Psoas muscle (tissue), 8 donors: ENCODE measurements around the gene TBX3. TPM values are rescaled to one million over a fixed set of nuclear protein-coding genes. Genes with fewer than 3 reads are reported as not detected.

ENCODE experiments used
- ATAC-seq, 4 donors: fragments of 200-7000 bp; cut with Tn5 transposase; one replicate each; pipeline ENCODE4 v1.9.1; 2020; ENCODE audit warnings: moderate library complexity in 3 of 4, mild to moderate bottlenecking in 2 of 4
- DNase-seq, 2 donors: peaks; one replicate each; pipeline ENCODE4 v3.0.0-alpha.2; 2020
- H3K27ac ChIP-seq: fragments of 200-600 bp; one replicate; pipeline ENCODE4 v1.8.0; 2022
- H3K27me3 ChIP-seq, 3 donors: fragments of 200-600 bp in 1 of 3; one replicate each; pipeline versions ENCODE4 v1.6.1 to v1.8.0; 2013 to 2022; ENCODE audit warnings: low read length in 2 of 3, mild to moderate bottlenecking in 2 of 3, moderate library complexity in 1 of 3; ENCODE audit not compliant: insufficient read depth in 3 of 3
- H3K36me3 ChIP-seq, 2 donors: fragments of 200-600 bp in 1 of 2; one replicate each; pipeline versions ENCODE4 v1.6.1 to v1.8.0; 2013 to 2022; ENCODE audit warnings: low read depth in 1 of 2, mild to moderate bottlenecking in 1 of 2, moderate library complexity in 1 of 2; ENCODE audit not compliant: insufficient read depth in 1 of 2
- H3K4me1 ChIP-seq: fragments of 200-600 bp; one replicate; pipeline ENCODE4 v1.8.0; 2022
- H3K4me3 ChIP-seq: fragments of 200-600 bp; one replicate; pipeline ENCODE4 v1.8.0; 2022; ENCODE audit warnings: mild to moderate bottlenecking
- H3K9me3 ChIP-seq: fragments of 200-600 bp; one replicate; pipeline ENCODE4 v1.8.0; 2022
- CTCF ChIP-seq: fragments of 200-600 bp; IDR thresholded peaks from one replicate; pipeline ENCODE4 v1.8.0; 2022; ENCODE audit warnings: antibody characterized with exemption
- WGBS, 3 donors: extraction: QIAGEN DNeasy Blood & Tissue Kit; methylation state at CpG; one replicate each; pipeline versions ENCODE4 v1.1.6 to v1.1.7; 2013; 5-methylcytosine and 5-hydroxymethylcytosine counted together
- intact Hi-C, 2 donors: fragments of 100-400 bp; cut with DNase I; formaldehyde crosslinking; loops; one replicate each; pipeline versions ENCODE4 v1.11.0 to v1.14.2; 2022
- polyA plus RNA-seq, 3 donors: library from polyadenylated mRNA; stranded (reverse); fragments of 200-250 nt; gene quantifications; one replicate each; pipeline ENCODE4 v1.2.3, GENCODE V29; 2013
- total RNA-seq, 4 donors: library from RNA; stranded (reverse); fragmentation: NEBNext Ultra II Directional in 2 of 4; extraction: Animal tissue kit (Norgen Biotek cat#: 25700) in 2 of 4; gene quantifications; one replicate each; pipeline versions ENCODE4 v1.2.1 to v1.2.4, GENCODE V29; 2021 to 2023
- donor health status: healthy with polysubstance abuse.
- donor health status: DM: no; HTN: no; CAD: no; lungs with moderate emphysema.
- donor health status: Bipolar disorder and iron deficiency.
- donor health status: healthy.
- donor health status: DM: yes; HTN: yes; CAD: no.
- donor health status: DM: no; HTN: no; CAD: no.
- donor health status: DM: no; HTN: no; CAD: no.
- donor health status: DM: yes; HTN: yes; CAD: no.

The TBX3 gene
- total and polyA plus RNA-seq, 7 donors: 5.0 to 50.8 (median 15.3) TPM

- Histone ChIP-seq H3K27me3 (peaks cover 3 to 98% (median 51%) of the 10 kb centered on the region in 3 donors), H3K9me3 (no peaks in the 10 kb centered on the region), H3K27ac (no peak overlapping the region), H3K4me3 (no peak overlapping the region), H3K36me3 (no peaks in the 10 kb centered on the region), H3K4me1 (no peaks in the 10 kb centered on the region)
- 58 to 68% (median 59%) methylated on average over 12 of the region's 12 CpGs for WGBS, 3 donors
- ATAC-seq: no peak
- DNase-seq: no peak
- intact Hi-C loops: no loop called here
- no peak for TF ChIP-seq CTCF
Observed at GRCh38 chr12:114694436-114695304, 10.7 kb upstream of the TBX3 start.

- Histone ChIP-seq H3K9me3 (no peaks in the 10 kb centered on the region), H3K27me3 (peaks cover 3 to 97% (median 47%) of the 10 kb centered on the region in 3 donors), H3K36me3 (no peaks in the 10 kb centered on the region), H3K27ac (no peak overlapping the region), H3K4me1 (no peaks in the 10 kb centered on the region), H3K4me3 (no peak overlapping the region)
- WGBS, 3 donors: 28 to 40% (median 35%) methylated on average over 6 of the region's 6 CpGs
- ATAC-seq (no peak), DNase-seq (no peak)
- TF ChIP-seq CTCF: no peak
- intact Hi-C loops: no loop called here
Observed at GRCh38 chr12:114693532-114693931, 9.6 kb upstream of the TBX3 start.

- peak overlapping the region; percentile 53 for H3K4me3 ChIP-seq
- no peak for TF ChIP-seq CTCF
- 4 to 7% (median 5%) methylated on average over 13 of the region's 13 CpGs for WGBS, 3 donors
- H3K36me3 ChIP-seq: no peaks in the 10 kb centered on the region
- H3K4me1 ChIP-seq: no peaks in the 10 kb centered on the region
- H3K27ac ChIP-seq: no peak overlapping the region
- intact Hi-C loops: no loop called here
- ATAC-seq: no peak
- H3K9me3 ChIP-seq: no peaks in the 10 kb centered on the region
- peaks cover 3 to 97% (median 45%) of the 10 kb centered on the region in 3 donors for H3K27me3 ChIP-seq
- DNase-seq: no peak
Observed at GRCh38 chr12:114693059-114693531, 9.1 kb upstream of the TBX3 start.

GRCh38 chr12:114692186-114693058, 8.4 kb upstream of the TBX3 start:
- H3K27me3 ChIP-seq: peaks cover 0 to 97% (median 38%) of the 10 kb centered on the region in 3 donors
- no peak overlapping the region for H3K27ac ChIP-seq
- TF ChIP-seq CTCF: no peak
- H3K4me3 ChIP-seq: peak overlapping the region; percentile 53
- no peaks in the 10 kb centered on the region for H3K36me3 ChIP-seq
- WGBS, 3 donors: 15 to 17% (median 15%) methylated on average over 46 to 62 of the region's 62 CpGs
- ATAC-seq (peak in 2 of 4 donors; percentile 37 to 48), DNase-seq (peak in 1 of 2 donors; percentile 14)
- H3K4me1 ChIP-seq: no peaks in the 10 kb centered on the region
- intact Hi-C loops: no loop called here
- no peaks in the 10 kb centered on the region for H3K9me3 ChIP-seq
